GM18951 (cell line): Measurements from ENCODE around the gene HELZ2.

Experiments
- POLR2A ChIP-seq: IDR thresholded peaks from 4 replicates; pipeline ENCODE4 v1.6.1; 2011; ENCODE audit warnings: mild to moderate bottlenecking; ENCODE audit not compliant: insufficient read length, insufficient read depth; ENCODE audit errors: extremely low read depth
- in situ Hi-C: fragments of 300-500 bp; cut with MboI; formaldehyde crosslinking; loops from one replicate; pipeline ENCODE4 v1.12.0; 2022; ENCODE audit warnings: low sequenced_read_pairs, mixed read lengths, inconsistent platforms; ENCODE audit not compliant: unreplicated experiment

Gene HELZ2

DNA sequence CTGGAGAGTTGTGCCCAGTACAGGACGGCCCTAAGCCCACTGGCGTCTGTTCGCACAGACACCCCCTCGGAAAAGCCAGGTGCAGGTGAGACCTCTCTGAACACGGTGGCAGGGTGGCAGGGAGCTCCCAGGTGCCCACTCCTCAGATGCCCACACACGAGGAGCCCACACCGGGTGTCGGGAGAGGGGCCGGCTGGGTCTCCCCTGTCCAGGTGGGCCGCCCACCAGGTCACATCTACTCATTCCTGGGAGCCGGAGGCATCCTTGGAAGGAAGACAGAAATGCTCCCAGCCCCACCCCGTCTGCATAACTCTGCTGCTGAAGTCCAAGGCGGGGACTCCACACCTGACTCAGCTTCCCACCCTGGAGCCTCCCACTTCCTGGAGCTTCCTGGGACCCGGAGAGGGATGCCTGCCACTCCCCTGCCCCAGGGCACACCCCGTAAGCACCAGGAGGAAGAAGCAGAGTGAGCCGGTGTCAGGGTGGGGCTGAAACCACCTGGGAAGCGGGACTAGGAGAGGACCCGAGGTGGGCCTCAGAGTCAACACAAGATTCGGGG is 29.0 kb downstream of the HELZ2 start:
- in situ Hi-C loops = no loop called here
- no peak for TF ChIP-seq POLR2A

DNA sequence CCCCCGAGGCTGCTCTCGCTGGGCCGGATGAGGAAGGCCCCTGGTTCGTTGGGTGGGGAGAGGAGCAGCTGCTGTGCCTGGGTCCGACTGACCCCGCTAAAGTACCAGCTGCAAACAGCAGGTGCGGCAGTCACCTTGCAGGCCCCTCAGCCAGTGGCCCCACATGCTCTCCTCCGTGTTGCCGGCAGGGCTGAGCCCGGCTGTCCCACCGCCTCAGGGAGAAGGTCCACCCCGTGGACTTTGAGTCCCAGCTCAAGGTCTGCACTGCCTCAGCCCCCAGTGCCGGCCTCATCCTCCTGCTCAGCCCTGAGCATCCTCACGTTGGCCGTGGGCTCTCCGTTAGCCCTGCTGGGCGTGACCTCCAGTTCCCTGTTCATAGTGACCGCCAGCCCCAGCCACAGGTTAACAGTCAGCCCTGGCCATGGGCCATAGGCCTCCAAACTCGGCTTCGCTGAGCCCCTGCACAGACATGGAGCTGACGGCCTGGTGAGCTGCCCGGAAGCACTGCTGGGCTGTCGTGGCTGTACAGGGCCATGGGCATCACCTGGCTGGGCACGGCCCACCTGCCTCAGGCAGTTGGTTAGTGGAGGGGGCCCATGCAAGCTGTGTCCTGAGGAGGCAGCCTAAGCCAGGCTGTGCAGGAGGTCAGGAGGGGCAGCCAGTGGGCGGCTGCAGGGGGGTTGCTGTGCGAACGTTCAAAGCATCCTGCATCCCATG is 29.6 kb downstream of the HELZ2 start:
- in situ Hi-C loops = no loop called here

GRCh38 chr20:63543733-63544132 is 30.3 kb downstream of the HELZ2 start:
- in situ Hi-C loops = no loop called here
- TF ChIP-seq POLR2A = no peak

More for the DNA sequence above, 29.6 kb downstream of the HELZ2 start:
- TF ChIP-seq POLR2A = no peak

GRCh38 chr20:63543131-63543530 is 30.9 kb downstream of the HELZ2 start:
- TF ChIP-seq POLR2A = no peak
- in situ Hi-C loops = no loop called here

DNA sequence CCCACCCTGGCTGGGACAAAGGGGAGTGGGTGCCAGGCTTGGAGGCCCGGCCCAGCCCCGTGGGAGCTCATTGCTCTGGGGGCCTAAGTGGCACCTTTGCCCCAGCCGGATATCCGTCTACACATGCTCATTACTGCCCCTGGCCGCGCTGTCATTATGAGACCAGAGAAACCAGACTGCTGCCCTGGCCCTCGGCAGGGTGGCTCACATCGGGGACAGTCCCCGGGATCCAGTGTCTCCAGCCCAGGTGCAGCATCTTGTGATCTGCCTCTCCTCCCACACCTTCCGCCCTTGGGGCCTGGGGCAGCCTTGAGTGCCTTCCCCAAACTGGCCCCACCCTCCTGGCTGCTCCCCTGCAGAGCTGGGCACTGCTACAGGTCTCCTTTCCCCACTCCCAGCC is 31.3 kb downstream of the HELZ2 start:
- in situ Hi-C loops = no loop called here
- TF ChIP-seq POLR2A = no peak

- no peak for TF ChIP-seq POLR2A
- in situ Hi-C loops = no loop called here
These were observed 31.9 kb downstream of the HELZ2 start for GRCh38 chr20:63542031-63542559.

- TF ChIP-seq POLR2A = no peak
- in situ Hi-C loops = no loop called here
These were observed 32.7 kb downstream of the HELZ2 start for GRCh38 chr20:63541371-63541770.

DNA sequence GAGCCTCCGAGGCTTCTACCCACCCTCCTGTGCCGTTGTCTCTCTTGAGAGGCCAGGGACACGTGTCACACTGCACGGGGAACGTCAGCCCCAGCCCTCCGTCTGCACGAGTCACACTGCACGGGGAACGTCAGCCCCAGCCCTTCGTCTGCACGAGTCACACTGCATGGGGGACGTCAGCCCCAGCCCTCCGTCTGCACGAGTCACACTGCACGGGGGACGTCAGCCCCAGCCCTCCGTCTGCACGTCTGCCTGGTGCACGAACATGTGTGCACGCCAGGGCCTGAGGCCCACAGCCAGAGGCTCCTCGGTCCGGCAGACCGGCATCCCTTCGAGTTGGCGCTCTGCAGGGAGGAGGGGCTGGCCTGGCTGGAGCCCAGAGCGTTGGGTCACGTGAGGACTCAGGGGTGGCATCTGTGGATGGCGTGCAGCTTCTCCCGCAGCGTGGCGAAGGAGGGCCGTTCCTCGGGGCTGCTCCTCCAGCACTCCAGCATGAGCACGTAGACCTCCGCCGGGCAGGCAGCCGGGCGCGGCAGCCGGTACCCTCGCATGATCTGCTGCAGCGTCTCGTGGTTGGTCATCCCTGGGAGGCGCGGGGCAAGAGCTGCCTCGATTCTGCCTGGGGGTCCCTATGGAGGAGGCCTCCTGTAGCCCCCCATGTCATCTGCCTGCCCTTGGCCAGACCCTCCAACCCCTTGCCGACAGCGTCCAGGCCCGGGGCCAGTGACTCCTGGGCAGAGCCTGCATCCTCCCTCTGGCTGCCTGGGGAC is 33.4 kb downstream of the HELZ2 start:
- TF ChIP-seq POLR2A = no peak
- in situ Hi-C loops = no loop called here

- TF ChIP-seq POLR2A = no peak
- in situ Hi-C loops = no loop called here
These were observed 34.3 kb downstream of the HELZ2 start for GRCh38 chr20:63539441-63540370.

DNA sequence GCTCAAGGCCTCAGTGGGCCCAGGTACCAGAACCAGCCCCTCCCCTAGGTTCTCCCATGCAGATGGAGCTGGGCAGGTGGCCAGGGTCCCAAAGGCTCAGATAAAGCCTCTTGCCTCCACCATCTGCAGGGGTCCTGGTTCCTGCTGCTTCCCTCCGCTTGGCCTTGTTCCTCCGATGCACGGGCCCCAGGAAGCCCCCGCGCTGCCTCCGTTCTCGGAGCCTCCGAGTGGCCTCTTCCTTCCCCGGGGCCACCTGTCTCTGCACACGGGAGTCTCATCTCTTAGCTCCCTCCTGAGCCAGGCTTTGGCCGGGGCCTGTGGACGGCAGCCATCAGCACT is 35.0 kb downstream of the HELZ2 start:
- in situ Hi-C loops = no loop called here
- TF ChIP-seq POLR2A = no peak

DNA sequence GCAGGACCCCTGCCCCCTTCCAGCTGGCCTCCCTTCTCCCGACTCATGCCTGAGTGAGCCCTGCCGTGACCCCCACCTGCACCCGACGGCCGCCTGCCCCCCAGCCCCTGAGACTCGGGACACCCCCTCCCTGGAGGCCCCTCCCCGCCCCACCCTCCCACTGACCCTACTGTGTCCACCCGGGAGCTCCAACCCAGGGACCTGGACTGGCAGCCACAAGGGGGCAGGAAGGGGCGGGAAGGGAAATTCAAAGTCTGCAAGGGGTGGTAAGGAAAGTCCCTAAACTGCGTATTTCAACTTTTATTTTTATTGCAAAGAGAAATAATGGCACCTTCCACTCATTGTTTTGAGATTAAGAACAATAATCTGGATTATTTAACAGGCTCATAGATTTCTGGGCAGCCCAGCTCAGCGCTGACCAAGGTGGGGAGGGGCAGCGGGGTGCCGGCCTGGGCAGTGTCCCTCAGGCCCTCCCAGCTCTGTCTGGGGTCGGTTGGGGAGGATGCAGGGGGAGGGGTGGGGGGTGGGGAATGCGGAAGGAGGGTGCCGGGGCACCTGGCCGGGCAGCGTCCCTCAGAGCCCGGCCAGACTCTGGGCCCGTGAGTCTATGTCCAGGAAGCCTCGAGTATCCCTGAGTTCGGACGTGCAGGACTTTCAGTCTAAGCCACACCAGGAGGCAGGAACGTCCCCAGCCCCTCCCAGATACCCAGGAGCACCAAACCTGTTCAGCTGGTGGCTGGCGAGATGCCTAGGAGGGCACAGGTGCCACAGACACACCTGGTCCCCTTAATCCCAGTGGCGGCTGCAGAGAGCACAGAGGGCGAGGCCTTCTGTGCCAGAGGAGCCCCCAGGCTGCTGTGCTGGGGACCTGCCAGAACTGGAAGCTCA is 35.6 kb downstream of the HELZ2 start:
- in situ Hi-C loops = no loop called here
- TF ChIP-seq POLR2A = no peak
